Measurements from ENCODE around the gene GABARAPL1.

DNA sequence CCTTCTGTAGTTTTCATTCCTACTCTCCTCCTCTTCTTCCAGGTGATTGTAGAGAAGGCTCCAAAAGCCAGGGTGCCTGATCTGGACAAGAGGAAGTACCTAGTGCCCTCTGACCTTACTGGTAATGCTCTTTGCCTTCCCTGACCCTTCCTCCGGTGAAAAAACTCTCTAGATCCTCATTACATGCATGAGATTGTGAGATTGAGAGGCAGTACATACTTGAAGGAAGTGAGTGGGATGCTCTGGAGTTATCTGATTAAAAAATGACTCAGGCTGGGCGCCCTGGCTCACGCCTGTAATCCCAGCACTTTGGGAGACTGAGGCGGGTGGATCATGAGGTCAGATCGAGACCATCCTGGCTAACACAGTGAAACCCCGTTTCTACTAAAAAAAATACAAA, 5.3 kb downstream of the GABARAPL1 start:
- TF ChIP-seq CTCF (IDR thresholded peaks at IDR 0.05) (no peak), POLR2A (IDR thresholded peaks at IDR 0.05) (no peak)
